B cell (primary cell): ENCODE results near the gene NAP1L5. TPM values are rescaled to one million over a fixed set of nuclear protein-coding genes. Genes with fewer than 3 reads are reported as not detected.

Experiments used
- ATAC-seq: fragments of 200-7000 bp; cut with Tn5 transposase; one replicate; pipeline ENCODE4 v1.10.0; 2021; ENCODE audit warnings: low read depth, mild to moderate bottlenecking, moderate number of reproducible peaks, moderate library complexity
- CTCF ChIA-PET: fragments of 350-600 bp; sonication (Branson Sonifier 250); formaldehyde crosslinking; loops from one replicate; lab custom pipeline; 2021; ENCODE audit warnings: antibody characterized with exemption, inconsistent platforms; lab: Charles Lee
- POLR2A ChIA-PET: fragments of 350-600 bp; sonication (Branson Sonifier 250); formaldehyde crosslinking; loops from one replicate; lab custom pipeline; 2021; ENCODE audit warnings: antibody characterized with exemption; lab: Charles Lee
- DNase-seq: peaks from one replicate; pipeline ENCODE4 v3.0.0; 2013
- H2AFZ ChIP-seq: 2 replicates; pipeline ENCODE4 v1.6.1; 2012; ENCODE audit warnings: mild to moderate bottlenecking, low read depth, low read length; ENCODE audit not compliant: insufficient read depth, poor library complexity, severe bottlenecking
- H3K27ac ChIP-seq, 2 donors: 1 replicate in 1 of 2; 2 replicates in 1 of 2; pipeline ENCODE4 v1.5.1; 2012 to 2013; ENCODE audit warnings: low read length in 2 of 2, mild to moderate bottlenecking in 2 of 2, moderate library complexity in 1 of 2
- H3K27me3 ChIP-seq, 4 experiments: fragments of 200-600 bp in 1 of 4; sonication (generic) in 1 of 4; replicated peaks in 1 of 4; 1 replicate in 2 of 4; 2 replicates in 2 of 4; pipeline versions ENCODE4 v1.6.1 to v1.7.0; 2013 to 2016; ENCODE audit warnings: low read length in 3 of 4, mild to moderate bottlenecking in 2 of 4, mixed read lengths in 1 of 4, moderate library complexity in 1 of 4; ENCODE audit not compliant: insufficient read depth in 4 of 4, control insufficient read depth in 3 of 4; ENCODE audit errors: control extremely low read depth in 1 of 4
- H3K36me3 ChIP-seq, 2 experiments: replicated peaks in 1 of 2; 1 replicate in 1 of 2; 2 replicates in 1 of 2; pipeline versions ENCODE4 v1.6.1 to v1.7.1; 2013; ENCODE audit warnings: low read length in 1 of 2; ENCODE audit not compliant: insufficient read depth in 2 of 2, control insufficient read depth in 1 of 2; ENCODE audit errors: control extremely low read depth in 1 of 2, extremely low read depth in 1 of 2
- H3K4me1 ChIP-seq, 2 donors: fragments of 200-600 bp in 1 of 2; sonication (generic) in 1 of 2; 1 replicate in 1 of 2; 2 replicates in 1 of 2; pipeline versions ENCODE4 v1.5.1 to v1.6.1; 2013 to 2017; ENCODE audit warnings: low read length in 2 of 2; ENCODE audit not compliant: control insufficient read depth in 2 of 2, insufficient read depth in 2 of 2
- H3K4me2 ChIP-seq: replicated peaks from 2 replicates; pipeline ENCODE3; 2012; ENCODE audit warnings: mild to moderate bottlenecking, low read depth, low read length; ENCODE audit not compliant: poor library complexity, severe bottlenecking
- H3K4me3 ChIP-seq, 5 experiments: fragments of 200-600 bp in 1 of 5; sonication (generic) in 1 of 5; 1 replicate in 3 of 5; 2 replicates in 2 of 5; pipeline versions ENCODE4 v1.5.1 to v1.7.0; 2011 to 2016; ENCODE audit warnings: low read length in 4 of 5, mild to moderate bottlenecking in 4 of 5, low read depth in 2 of 5, control low read depth in 1 of 5, moderate library complexity in 1 of 5; ENCODE audit not compliant: insufficient read depth in 1 of 5; ENCODE audit errors: control extremely low read depth in 1 of 5, extremely low read depth in 1 of 5
- H3K79me2 ChIP-seq: fragments of 200-600 bp; sonication (generic); one replicate; pipeline ENCODE4 v1.6.0; 2016; ENCODE audit warnings: low read length; ENCODE audit not compliant: control insufficient read depth, insufficient read depth
- H3K9ac ChIP-seq: fragments of 200-600 bp; sonication (generic); 2 replicates; pipeline ENCODE4 v1.6.1; 2017; ENCODE audit warnings: mild to moderate bottlenecking, low read length, moderate library complexity
- H3K9me3 ChIP-seq, 3 donors: one replicate each; pipeline versions ENCODE4 v1.6.1 to v1.7.1; 2013; ENCODE audit warnings: low read length in 2 of 3; ENCODE audit not compliant: control insufficient read depth in 2 of 3, insufficient read depth in 1 of 3; ENCODE audit errors: control extremely low read depth in 1 of 3
- H4K20me1 ChIP-seq: 2 replicates; pipeline ENCODE4 v1.6.0; 2012; ENCODE audit warnings: mild to moderate bottlenecking, low read length; ENCODE audit not compliant: insufficient read depth, control insufficient read depth, poor library complexity, severe bottlenecking
- H3K27ac Mint-ChIP-seq: one replicate; pipeline ENCODE4 v1.8.0; 2021; ENCODE audit warnings: mixed read lengths
- H3K27me3 Mint-ChIP-seq: one replicate; pipeline ENCODE4 v1.8.0; 2021; ENCODE audit warnings: mixed read lengths
- H3K4me1 Mint-ChIP-seq: one replicate; pipeline ENCODE4 v1.8.0; 2021; ENCODE audit warnings: mixed read lengths
- H3K4me3 Mint-ChIP-seq: one replicate; pipeline ENCODE4 v1.8.0; 2021; ENCODE audit warnings: mixed read lengths
- H3K9me3 Mint-ChIP-seq: one replicate; pipeline ENCODE4 v1.8.0; 2022; ENCODE audit warnings: mixed read lengths; ENCODE audit not compliant: insufficient read depth
- CTCF ChIP-seq: fragments of 200-600 bp; IDR thresholded peaks from one replicate; pipeline ENCODE4 v1.8.0; 2022; ENCODE audit warnings: antibody characterized with exemption, mild to moderate bottlenecking
- EZH2 ChIP-seq: IDR thresholded peaks from 2 replicates; pipeline ENCODE4 v1.6.1; 2012; ENCODE audit warnings: borderline replicate concordance, low read depth, mild to moderate bottlenecking, moderate library complexity, low read length; ENCODE audit not compliant: insufficient read depth, poor library complexity, severe bottlenecking
- WGBS: methylation state at CpG from one replicate; pipeline ENCODE4 v1.1.5; 2013; ENCODE audit warnings: missing lambda C conversion rate; ENCODE audit not compliant: insufficient coverage; 5-methylcytosine and 5-hydroxymethylcytosine counted together
- intact Hi-C: fragments of 100-400 bp; cut with micrococcal nuclease; formaldehyde crosslinking; loops from one replicate; pipeline ENCODE4 v1.10.0; 2022
- polyA plus RNA-seq: library from polyadenylated mRNA; depleted of rRNA; stranded (reverse); fragments of >200 nt; gene quantifications from 2 replicates; pipeline ENCODE4 v1.2.3, GENCODE V29; 2012
- total RNA-seq, 2 donors: library from RNA; stranded (reverse); fragments of 120-200 nt in 1 of 2; gene quantifications; 1 replicate in 1 of 2; 2 replicates in 1 of 2; pipeline versions ENCODE4 v1.2.3 to v1.2.4, GENCODE V29; 2013 to 2022

Gene NAP1L5
- total and polyA plus RNA-seq, 2 donors (not counting 1 experiment from before 2014, with no cell fraction given): 1.5 to 1.7 TPM

GRCh38 chr4:88659055-88659889 lies 38.4 kb downstream of the NAP1L5 start:
- no peaks in the 10 kb centered on the region for H3K4me1 Mint-ChIP-seq
- H3K4me2 ChIP-seq: no peak overlapping the region
- intact Hi-C loops: loop anchor here (1.0 kb wide), 1 partner anchor 133 kb away; no protein-coding TSS in a partner anchor
- no peaks in the 10 kb centered on the region for H3K27me3 ChIP-seq
- no peak overlapping the region for H3K27ac ChIP-seq
- H3K9me3 Mint-ChIP-seq: no peaks in the 10 kb centered on the region
- CTCF ChIA-PET: interaction anchor here (1.0 to 1.2 kb wide), 3 partner anchors 46 to 130 kb away, joined by 3 to 19 read pairs (median 4); no protein-coding TSS in a partner anchor
- WGBS: 17% methylated on average over 1 of the region's 4 CpGs
- H2AFZ ChIP-seq: no peak overlapping the region
- no peaks in the 10 kb centered on the region for H3K4me1 ChIP-seq
- H3K9ac ChIP-seq: no peak overlapping the region
- DNase-seq (peak; percentile 20), ATAC-seq (no peak)
- H3K4me3 ChIP-seq: no peak overlapping the region
- H3K4me3 Mint-ChIP-seq: no peak overlapping the region
- no peaks in the 10 kb centered on the region for H3K79me2 ChIP-seq
- H3K36me3 ChIP-seq: peaks cover 4 to 75% of the 10 kb centered on the region in 2 experiments
- TF ChIP-seq EZH2 (no peak), CTCF (peak; percentile 56)
- no peaks in the 10 kb centered on the region for H4K20me1 ChIP-seq
- H3K9me3 ChIP-seq: no peaks in the 10 kb centered on the region
- POLR2A ChIA-PET: no interaction called here
- H3K27me3 Mint-ChIP-seq: no peaks in the 10 kb centered on the region
- H3K27ac Mint-ChIP-seq: no peak overlapping the region

- no peaks in the 10 kb centered on the region for H4K20me1 ChIP-seq
- ChIA-PET CTCF (no interaction called here), POLR2A (no interaction called here)
- H3K4me2 ChIP-seq: no peak overlapping the region
- H3K4me1 Mint-ChIP-seq: no peaks in the 10 kb centered on the region
- H3K27me3 Mint-ChIP-seq: no peaks in the 10 kb centered on the region
- no peak overlapping the region for H3K27ac Mint-ChIP-seq
- no peak for ATAC-seq
- no peak overlapping the region for H3K4me3 Mint-ChIP-seq
- no peaks in the 10 kb centered on the region for H3K79me2 ChIP-seq
- H3K4me1 ChIP-seq: no peaks in the 10 kb centered on the region
- H3K27me3 ChIP-seq: no peaks in the 10 kb centered on the region
- H3K4me3 ChIP-seq: no peak overlapping the region
- TF ChIP-seq CTCF (no peak), EZH2 (no peak)
- intact Hi-C loops: no loop called here
- no peaks in the 10 kb centered on the region for H3K9me3 Mint-ChIP-seq
- no peak overlapping the region for H2AFZ ChIP-seq
- DNase-seq: no peak
- peaks cover 2 to 67% of the 10 kb centered on the region in 2 experiments for H3K36me3 ChIP-seq
- 100% methylated on average over 3 of the region's 3 CpGs for WGBS
- H3K27ac ChIP-seq: no peak overlapping the region
- no peak overlapping the region for H3K9ac ChIP-seq
- H3K9me3 ChIP-seq: no peaks in the 10 kb centered on the region
Measured at GRCh38 chr4:88655226-88655625, 42.4 kb downstream of the NAP1L5 start.
